Measurements from ENCODE around the gene CAMK1D.

The CAMK1D gene

GRCh38 chr10:12518024-12518423 lies 168.7 kb downstream of the CAMK1D start:
- Histone ChIP-seq H3K9ac (ENCODE audit: low read length in 2 of 2) (no peak overlapping the region), H3K4me3 (ENCODE audit: low read length in 2 of 2) (no peak overlapping the region), H3K36me3 (ENCODE audit: control insufficient read depth in 2 of 2, insufficient read depth in 2 of 2, low read length in 2 of 2) (no peaks in the 10 kb centered on the region), H3K9me3 (ENCODE audit: control insufficient read depth in 2 of 2, low read length in 2 of 2) (no peaks in the 10 kb centered on the region), H3K27me3 (ENCODE audit: control insufficient read depth in 1 of 2, insufficient read depth in 2 of 2, low read length in 2 of 2) (no peaks in the 10 kb centered on the region), H3K4me1 (ENCODE audit: control insufficient read depth, insufficient read depth, low read length) (no peaks in the 10 kb centered on the region), H3K27ac (ENCODE audit: low read length) (no peak overlapping the region)

- no peaks in the 10 kb centered on the region for H3K36me3 ChIP-seq (ENCODE audit: control insufficient read depth in 2 of 2, insufficient read depth in 2 of 2, low read length in 2 of 2)
- no peak overlapping the region for H3K9ac ChIP-seq (ENCODE audit: low read length in 2 of 2)
- no peaks in the 10 kb centered on the region for H3K27me3 ChIP-seq (ENCODE audit: control insufficient read depth in 1 of 2, insufficient read depth in 2 of 2, low read length in 2 of 2)
- H3K4me3 ChIP-seq (ENCODE audit: low read length in 2 of 2) = no peak overlapping the region
- H3K4me1 ChIP-seq (ENCODE audit: control insufficient read depth, insufficient read depth, low read length) = no peaks in the 10 kb centered on the region
- no peaks in the 10 kb centered on the region for H3K9me3 ChIP-seq (ENCODE audit: control insufficient read depth in 2 of 2, low read length in 2 of 2)
- no peak overlapping the region for H3K27ac ChIP-seq (ENCODE audit: low read length)
Observed at GRCh38 chr10:12521423-12521822, 172.1 kb downstream of the CAMK1D start.

DNA sequence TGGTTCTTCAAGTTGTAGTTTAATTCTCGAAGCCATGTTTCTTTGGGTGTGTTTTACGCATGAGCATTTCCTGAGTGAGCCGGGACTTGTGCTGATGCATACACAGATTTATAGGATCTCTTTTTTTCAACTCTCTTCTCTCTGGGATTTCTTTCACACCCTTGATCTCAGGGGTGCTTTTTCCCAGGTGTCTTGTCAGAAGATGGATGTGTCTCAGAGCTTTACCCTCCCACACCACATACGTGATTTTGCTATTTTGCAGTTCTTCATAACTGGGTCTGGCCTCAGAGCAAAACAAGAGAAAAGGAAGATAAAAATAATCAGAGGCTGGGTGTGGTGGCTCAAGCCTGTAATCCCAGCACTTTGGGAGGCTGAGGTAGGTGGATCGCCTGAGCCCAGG lies 177.0 kb downstream of the CAMK1D start:
- Histone ChIP-seq H3K4me3 (ENCODE audit: low read length in 2 of 2) (no peak overlapping the region), H3K27ac (ENCODE audit: low read length) (no peak overlapping the region), H3K9me3 (ENCODE audit: control insufficient read depth in 2 of 2, low read length in 2 of 2) (no peaks in the 10 kb centered on the region), H3K4me1 (ENCODE audit: control insufficient read depth, insufficient read depth, low read length) (peaks cover 14% of the 10 kb centered on the region), H3K9ac (ENCODE audit: low read length in 2 of 2) (no peak overlapping the region), H3K27me3 (ENCODE audit: control insufficient read depth in 1 of 2, insufficient read depth in 2 of 2, low read length in 2 of 2) (no peaks in the 10 kb centered on the region), H3K36me3 (ENCODE audit: control insufficient read depth in 2 of 2, insufficient read depth in 2 of 2, low read length in 2 of 2) (no peaks in the 10 kb centered on the region)

GRCh38 chr10:12529976-12530375 lies 180.6 kb downstream of the CAMK1D start:
- peak overlapping the region; percentile 3 to 15 for H3K4me3 ChIP-seq (ENCODE audit: low read length in 2 of 2)

DNA sequence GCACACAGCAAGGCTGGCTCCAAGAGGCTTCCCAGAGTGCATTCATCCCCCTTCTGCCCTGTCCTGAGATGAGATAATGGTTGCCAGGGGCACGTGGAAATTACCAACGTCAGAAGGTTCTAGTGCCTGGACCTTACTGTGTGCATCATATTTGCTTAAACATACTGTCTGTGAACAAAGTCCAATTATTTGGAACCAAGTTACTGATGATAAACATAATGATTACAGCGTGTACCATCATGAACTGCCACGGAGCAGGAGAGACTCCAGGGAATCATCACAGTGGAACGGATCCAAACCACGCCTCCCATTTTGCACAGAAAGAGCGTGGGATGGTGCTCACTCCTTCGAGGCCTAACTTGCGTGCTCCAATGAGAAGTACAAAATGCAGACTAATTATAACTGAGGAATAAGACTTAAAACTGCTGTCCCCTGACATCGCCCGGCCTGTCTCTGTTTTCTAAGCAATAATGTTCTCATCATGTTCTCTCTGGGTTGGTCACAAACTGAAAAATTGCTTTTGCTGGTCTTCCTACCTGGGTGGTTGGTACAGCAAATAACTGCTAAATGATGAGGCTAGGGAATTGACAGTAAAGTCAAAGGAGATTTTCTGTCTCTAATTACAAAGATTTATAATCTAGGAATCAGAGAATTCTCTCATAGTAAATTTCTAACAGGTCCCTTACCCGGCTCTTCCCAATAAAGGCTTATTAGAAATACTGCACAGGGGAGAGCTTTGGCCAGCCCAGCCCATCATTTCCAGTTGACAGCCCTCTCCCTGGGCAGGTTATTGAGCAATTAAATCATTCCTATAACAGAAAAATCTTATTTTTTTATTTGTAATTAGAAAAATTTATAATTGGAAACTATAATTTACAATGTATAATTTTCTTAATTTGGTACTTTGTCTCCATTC lies 182.2 kb downstream of the CAMK1D start:
- Histone ChIP-seq H3K27ac (ENCODE audit: low read length) (no peak overlapping the region), H3K9me3 (ENCODE audit: control insufficient read depth in 2 of 2, low read length in 2 of 2) (no peaks in the 10 kb centered on the region), H3K4me1 (ENCODE audit: control insufficient read depth, insufficient read depth, low read length) (peaks cover 18% of the 10 kb centered on the region), H3K4me3 (ENCODE audit: low read length in 2 of 2) (peak overlapping the region in 1 of 2 donors; percentile 8), H3K27me3 (ENCODE audit: control insufficient read depth in 1 of 2, insufficient read depth in 2 of 2, low read length in 2 of 2) (no peaks in the 10 kb centered on the region), H3K9ac (ENCODE audit: low read length in 2 of 2) (no peak overlapping the region), H3K36me3 (ENCODE audit: control insufficient read depth in 2 of 2, insufficient read depth in 2 of 2, low read length in 2 of 2) (no peaks in the 10 kb centered on the region)

More at GRCh38 chr10:12529976-12530375, 180.6 kb downstream of the CAMK1D start:
- H3K9ac ChIP-seq (ENCODE audit: low read length in 2 of 2) = no peak overlapping the region
- H3K9me3 ChIP-seq (ENCODE audit: control insufficient read depth in 2 of 2, low read length in 2 of 2) = no peaks in the 10 kb centered on the region
- H3K27me3 ChIP-seq (ENCODE audit: control insufficient read depth in 1 of 2, insufficient read depth in 2 of 2, low read length in 2 of 2) = no peaks in the 10 kb centered on the region
- peaks cover 18% of the 10 kb centered on the region for H3K4me1 ChIP-seq (ENCODE audit: control insufficient read depth, insufficient read depth, low read length)
- H3K36me3 ChIP-seq (ENCODE audit: control insufficient read depth in 2 of 2, insufficient read depth in 2 of 2, low read length in 2 of 2) = no peaks in the 10 kb centered on the region
- H3K27ac ChIP-seq (ENCODE audit: low read length) = no peak overlapping the region

DNA sequence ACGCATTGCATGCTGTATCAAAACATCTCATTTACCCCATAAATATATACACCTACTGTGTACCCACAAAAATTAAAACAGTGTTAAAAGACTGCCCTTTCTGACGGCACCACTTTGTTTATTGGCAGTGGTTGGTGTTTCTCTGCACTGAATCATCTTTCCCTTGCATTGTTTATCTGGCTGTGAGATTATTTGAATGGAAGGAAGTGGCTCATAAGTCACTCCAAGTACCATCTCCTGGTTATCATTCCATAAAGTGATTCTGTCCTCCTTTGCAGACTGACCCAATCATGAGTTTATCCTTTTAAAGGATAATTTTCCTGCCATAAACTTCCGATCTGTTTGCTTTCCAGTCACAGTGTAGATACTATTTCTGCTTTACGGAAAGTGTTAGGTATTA lies 183.8 kb downstream of the CAMK1D start:
- no peak overlapping the region for H3K27ac ChIP-seq (ENCODE audit: low read length)
- H3K9me3 ChIP-seq (ENCODE audit: control insufficient read depth in 2 of 2, low read length in 2 of 2) = no peaks in the 10 kb centered on the region

DNA sequence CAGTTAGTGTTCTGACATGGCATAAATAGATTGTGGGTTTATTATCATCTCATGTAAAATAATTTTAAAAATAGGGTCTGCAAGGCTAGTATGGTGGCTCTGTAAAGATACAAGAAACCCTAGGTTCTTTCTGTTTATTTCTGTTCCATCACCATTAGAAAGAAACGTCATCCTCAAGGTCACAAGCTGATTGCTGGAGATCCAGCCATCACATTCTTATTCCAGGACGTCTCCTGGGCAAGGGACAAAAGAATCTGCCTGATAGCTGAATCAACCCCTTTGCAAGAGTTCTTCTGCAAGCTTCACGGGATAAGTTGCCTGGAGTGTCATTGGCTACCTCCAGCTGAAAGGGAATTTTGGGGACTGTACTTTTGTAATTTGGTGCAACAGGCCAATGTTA lies 184.4 kb downstream of the CAMK1D start:
- no peaks in the 10 kb centered on the region for H3K36me3 ChIP-seq (ENCODE audit: control insufficient read depth in 2 of 2, insufficient read depth in 2 of 2, low read length in 2 of 2)
- no peak overlapping the region for H3K4me3 ChIP-seq (ENCODE audit: low read length in 2 of 2)
- no peak overlapping the region for H3K9ac ChIP-seq (ENCODE audit: low read length in 2 of 2)
- no peaks in the 10 kb centered on the region for H3K27me3 ChIP-seq (ENCODE audit: control insufficient read depth in 1 of 2, insufficient read depth in 2 of 2, low read length in 2 of 2)
- no peaks in the 10 kb centered on the region for H3K9me3 ChIP-seq (ENCODE audit: control insufficient read depth in 2 of 2, low read length in 2 of 2)
- H3K4me1 ChIP-seq (ENCODE audit: control insufficient read depth, insufficient read depth, low read length) = peaks cover 18% of the 10 kb centered on the region
- no peak overlapping the region for H3K27ac ChIP-seq (ENCODE audit: low read length)

More for the DNA sequence above, 183.8 kb downstream of the CAMK1D start:
- Histone ChIP-seq H3K4me3 (ENCODE audit: low read length in 2 of 2) (no peak overlapping the region), H3K27me3 (ENCODE audit: control insufficient read depth in 1 of 2, insufficient read depth in 2 of 2, low read length in 2 of 2) (no peaks in the 10 kb centered on the region), H3K4me1 (ENCODE audit: control insufficient read depth, insufficient read depth, low read length) (peaks cover 18% of the 10 kb centered on the region), H3K36me3 (ENCODE audit: control insufficient read depth in 2 of 2, insufficient read depth in 2 of 2, low read length in 2 of 2) (no peaks in the 10 kb centered on the region), H3K9ac (ENCODE audit: low read length in 2 of 2) (no peak overlapping the region)

- H3K27me3 ChIP-seq (ENCODE audit: control insufficient read depth in 1 of 2, insufficient read depth in 2 of 2, low read length in 2 of 2) = no peaks in the 10 kb centered on the region
- H3K36me3 ChIP-seq (ENCODE audit: control insufficient read depth in 2 of 2, insufficient read depth in 2 of 2, low read length in 2 of 2) = no peaks in the 10 kb centered on the region
- H3K9ac ChIP-seq (ENCODE audit: low read length in 2 of 2) = no peak overlapping the region
- H3K9me3 ChIP-seq (ENCODE audit: control insufficient read depth in 2 of 2, low read length in 2 of 2) = no peaks in the 10 kb centered on the region
- H3K4me1 ChIP-seq (ENCODE audit: control insufficient read depth, insufficient read depth, low read length) = peaks cover 13% of the 10 kb centered on the region
- no peak overlapping the region for H3K4me3 ChIP-seq (ENCODE audit: low read length in 2 of 2)
- H3K27ac ChIP-seq (ENCODE audit: low read length) = no peak overlapping the region
Observed at GRCh38 chr10:12534824-12535223, 185.5 kb downstream of the CAMK1D start.

GRCh38 chr10:12535656-12536055 lies 186.3 kb downstream of the CAMK1D start:
- no peak overlapping the region for H3K9ac ChIP-seq (ENCODE audit: low read length in 2 of 2)

GRCh38 chr10:12538491-12538995 lies 189.2 kb downstream of the CAMK1D start:
- Histone ChIP-seq H3K9ac (ENCODE audit: low read length in 2 of 2) (no peak overlapping the region), H3K4me1 (ENCODE audit: control insufficient read depth, insufficient read depth, low read length) (no peaks in the 10 kb centered on the region), H3K27me3 (ENCODE audit: control insufficient read depth in 1 of 2, insufficient read depth in 2 of 2, low read length in 2 of 2) (no peaks in the 10 kb centered on the region), H3K9me3 (ENCODE audit: control insufficient read depth in 2 of 2, low read length in 2 of 2) (no peaks in the 10 kb centered on the region), H3K36me3 (ENCODE audit: control insufficient read depth in 2 of 2, insufficient read depth in 2 of 2, low read length in 2 of 2) (no peaks in the 10 kb centered on the region), H3K27ac (ENCODE audit: low read length) (no peak overlapping the region), H3K4me3 (ENCODE audit: low read length in 2 of 2) (no peak overlapping the region)

More at GRCh38 chr10:12535656-12536055, 186.3 kb downstream of the CAMK1D start:
- Histone ChIP-seq H3K27me3 (ENCODE audit: control insufficient read depth in 1 of 2, insufficient read depth in 2 of 2, low read length in 2 of 2) (no peaks in the 10 kb centered on the region), H3K27ac (ENCODE audit: low read length) (no peak overlapping the region), H3K9me3 (ENCODE audit: control insufficient read depth in 2 of 2, low read length in 2 of 2) (no peaks in the 10 kb centered on the region), H3K36me3 (ENCODE audit: control insufficient read depth in 2 of 2, insufficient read depth in 2 of 2, low read length in 2 of 2) (no peaks in the 10 kb centered on the region), H3K4me1 (ENCODE audit: control insufficient read depth, insufficient read depth, low read length) (peaks cover 10% of the 10 kb centered on the region), H3K4me3 (ENCODE audit: low read length in 2 of 2) (no peak overlapping the region)

All from stomach smooth muscle (tissue), 2 donors.